Cardiac muscle cell (in vitro differentiated cells and primary cell): Measurements from ENCODE around the gene BAIAP2L1. TPM values are rescaled to one million over a fixed set of nuclear protein-coding genes. Genes with fewer than 3 reads are reported as not detected.
"Not testable (repeated sequence)": the region's sequence is repeated elsewhere in the genome, so short reads cannot be mapped to it uniquely, and the experiment has no call there.

Source experiments
- DNase-seq, 2 donors: peaks; one replicate each; pipeline versions ENCODE4 v3.0.0 to v3.0.0-alpha.2; 2010 to 2017; ENCODE audit warnings: low read depth in 1 of 2, low spot score in 1 of 2
- H3K27ac ChIP-seq: fragments of 200-600 bp; sonication (generic); 2 replicates; pipeline ENCODE4 v1.5.1; 2016
- H3K27me3 ChIP-seq: fragments of 200-600 bp; sonication (generic); 2 replicates; pipeline ENCODE4 v1.6.0; 2016; ENCODE audit warnings: control low read depth
- H3K36me3 ChIP-seq: fragments of 200-600 bp; sonication (generic); 2 replicates; pipeline ENCODE4 v1.5.1; 2016; ENCODE audit warnings: control low read depth
- H3K4me1 ChIP-seq: fragments of 200-600 bp; sonication (generic); 2 replicates; pipeline ENCODE4 v1.8.1; 2017; ENCODE audit warnings: low read depth, mild to moderate bottlenecking, mixed run types
- H3K4me3 ChIP-seq: fragments of 200-600 bp; sonication (generic); 2 replicates; pipeline ENCODE4 v1.5.1; 2016; ENCODE audit warnings: mild to moderate bottlenecking
- H3K9me3 ChIP-seq: fragments of 200-600 bp; sonication (generic); 2 replicates; pipeline ENCODE4 v1.5.1; 2017; ENCODE audit warnings: low read depth, mild to moderate bottlenecking, control low read depth
- polyA plus RNA-seq: library from polyadenylated mRNA; unstranded; fragments of >200 nt; fragmentation: Nextera tagmentation; extraction: Ambion mirVana; gene quantifications from 2 replicates; pipeline ENCODE4 v1.2.1, GENCODE V29; 2016
- total RNA-seq: library from RNA; depleted of rRNA; stranded (reverse); fragments of >200 nt; gene quantifications from 2 replicates; pipeline ENCODE4 v1.2.3, GENCODE V29; 2016
- TF ChIP-seq, protein P1 (sequence below): IDR thresholded peaks from 2 replicates; pipeline ENCODE4 v1.5.1; 2012; ENCODE audit warnings: low read depth, mild to moderate bottlenecking, low read length

Gene BAIAP2L1, protein sequence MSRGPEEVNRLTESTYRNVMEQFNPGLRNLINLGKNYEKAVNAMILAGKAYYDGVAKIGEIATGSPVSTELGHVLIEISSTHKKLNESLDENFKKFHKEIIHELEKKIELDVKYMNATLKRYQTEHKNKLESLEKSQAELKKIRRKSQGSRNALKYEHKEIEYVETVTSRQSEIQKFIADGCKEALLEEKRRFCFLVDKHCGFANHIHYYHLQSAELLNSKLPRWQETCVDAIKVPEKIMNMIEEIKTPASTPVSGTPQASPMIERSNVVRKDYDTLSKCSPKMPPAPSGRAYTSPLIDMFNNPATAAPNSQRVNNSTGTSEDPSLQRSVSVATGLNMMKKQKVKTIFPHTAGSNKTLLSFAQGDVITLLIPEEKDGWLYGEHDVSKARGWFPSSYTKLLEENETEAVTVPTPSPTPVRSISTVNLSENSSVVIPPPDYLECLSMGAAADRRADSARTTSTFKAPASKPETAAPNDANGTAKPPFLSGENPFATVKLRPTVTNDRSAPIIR
- 5.6 and 11.6 TPM in 2 replicates for total RNA-seq
- polyA plus RNA-seq = 7.6 and 17.4 TPM in 2 replicates

DNA sequence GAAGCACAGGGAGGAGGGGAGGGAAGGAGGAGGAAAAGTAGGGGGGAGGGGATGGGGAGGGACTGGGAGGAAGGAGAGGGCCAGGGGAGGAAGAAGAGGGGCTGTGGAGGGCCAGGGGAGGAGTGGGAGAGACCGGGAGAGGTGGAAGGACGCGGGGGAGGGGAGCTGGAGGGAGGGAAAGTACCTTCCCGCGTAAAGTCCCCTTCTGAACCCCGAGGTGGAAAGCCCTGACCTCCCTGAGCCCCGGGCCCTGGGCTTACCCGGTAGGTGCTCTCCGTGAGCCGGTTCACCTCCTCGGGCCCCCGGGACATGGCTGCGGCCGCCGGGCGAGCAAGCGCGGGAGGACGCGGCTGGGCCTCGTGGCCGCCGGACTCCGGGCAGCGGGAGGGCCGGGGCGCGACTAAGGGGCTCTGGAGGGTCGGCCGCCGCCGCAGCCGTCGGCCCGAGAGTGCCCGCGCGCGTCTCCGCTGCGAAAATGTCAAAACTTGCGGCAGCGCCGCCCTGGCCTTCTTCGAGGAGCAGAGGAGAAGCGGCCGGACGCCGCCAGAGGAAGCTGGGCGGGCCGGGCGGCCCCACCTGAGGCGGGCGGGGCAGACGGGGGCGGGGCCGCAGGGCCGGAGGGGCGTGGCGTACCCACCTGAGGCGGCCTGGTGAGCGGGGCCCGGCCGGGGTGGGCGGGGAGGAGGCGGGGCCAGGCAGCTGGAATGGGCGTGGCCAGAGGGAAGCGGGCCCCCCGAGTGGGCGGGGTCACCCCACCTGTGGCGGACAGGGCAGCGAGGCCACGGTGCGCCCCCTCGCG, at the start of gene BAIAP2L1:
BAIAP2L1 (minus strand) TSS at position 549 of the 799 bp plus-strand sequence; CDS start at position 311, 238 bp downstream.
- TF ChIP-seq, protein P1, sequence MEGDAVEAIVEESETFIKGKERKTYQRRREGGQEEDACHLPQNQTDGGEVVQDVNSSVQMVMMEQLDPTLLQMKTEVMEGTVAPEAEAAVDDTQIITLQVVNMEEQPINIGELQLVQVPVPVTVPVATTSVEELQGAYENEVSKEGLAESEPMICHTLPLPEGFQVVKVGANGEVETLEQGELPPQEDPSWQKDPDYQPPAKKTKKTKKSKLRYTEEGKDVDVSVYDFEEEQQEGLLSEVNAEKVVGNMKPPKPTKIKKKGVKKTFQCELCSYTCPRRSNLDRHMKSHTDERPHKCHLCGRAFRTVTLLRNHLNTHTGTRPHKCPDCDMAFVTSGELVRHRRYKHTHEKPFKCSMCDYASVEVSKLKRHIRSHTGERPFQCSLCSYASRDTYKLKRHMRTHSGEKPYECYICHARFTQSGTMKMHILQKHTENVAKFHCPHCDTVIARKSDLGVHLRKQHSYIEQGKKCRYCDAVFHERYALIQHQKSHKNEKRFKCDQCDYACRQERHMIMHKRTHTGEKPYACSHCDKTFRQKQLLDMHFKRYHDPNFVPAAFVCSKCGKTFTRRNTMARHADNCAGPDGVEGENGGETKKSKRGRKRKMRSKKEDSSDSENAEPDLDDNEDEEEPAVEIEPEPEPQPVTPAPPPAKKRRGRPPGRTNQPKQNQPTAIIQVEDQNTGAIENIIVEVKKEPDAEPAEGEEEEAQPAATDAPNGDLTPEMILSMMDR = no peak
- Histone ChIP-seq H3K4me1 (peaks cover 8% of the 10 kb centered on the region), H3K27me3 (no peaks in the 10 kb centered on the region), H3K9me3 (no peaks in the 10 kb centered on the region), H3K36me3 (no peaks in the 10 kb centered on the region), H3K4me3 (peak within 1 kb of the TSS; percentile 52), H3K27ac (no peak within 1 kb of the TSS)
- peak; percentile 72 to 96 for DNase-seq

DNA sequence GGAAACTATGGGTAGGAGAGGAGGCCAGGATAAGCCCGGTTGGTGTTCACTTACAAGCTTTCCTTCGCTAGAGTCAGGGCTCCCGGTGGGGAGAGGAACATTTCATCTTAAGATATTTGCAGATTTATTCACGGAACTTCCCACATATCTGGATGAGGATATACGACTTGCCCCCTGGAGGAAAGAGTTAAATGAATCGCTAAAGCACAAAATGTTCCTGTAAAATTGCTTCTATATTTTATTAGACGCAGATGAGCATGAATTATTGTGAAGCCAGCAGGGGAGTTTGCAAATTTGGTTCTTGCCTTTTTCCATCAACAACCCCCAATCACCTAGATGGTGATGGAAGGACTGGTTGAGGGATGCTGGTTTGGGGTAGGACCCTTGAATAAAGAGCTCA, 47.9 kb upstream of the BAIAP2L1 start:
- H3K4me1 ChIP-seq = no peaks in the 10 kb centered on the region
- H3K27me3 ChIP-seq = no peaks in the 10 kb centered on the region
- no peaks in the 10 kb centered on the region for H3K36me3 ChIP-seq
- TF ChIP-seq, protein P1 = no peak
- no peaks in the 10 kb centered on the region for H3K9me3 ChIP-seq
- no peak for DNase-seq
- H3K4me3 ChIP-seq = no peak overlapping the region
- no peak overlapping the region for H3K27ac ChIP-seq

DNA sequence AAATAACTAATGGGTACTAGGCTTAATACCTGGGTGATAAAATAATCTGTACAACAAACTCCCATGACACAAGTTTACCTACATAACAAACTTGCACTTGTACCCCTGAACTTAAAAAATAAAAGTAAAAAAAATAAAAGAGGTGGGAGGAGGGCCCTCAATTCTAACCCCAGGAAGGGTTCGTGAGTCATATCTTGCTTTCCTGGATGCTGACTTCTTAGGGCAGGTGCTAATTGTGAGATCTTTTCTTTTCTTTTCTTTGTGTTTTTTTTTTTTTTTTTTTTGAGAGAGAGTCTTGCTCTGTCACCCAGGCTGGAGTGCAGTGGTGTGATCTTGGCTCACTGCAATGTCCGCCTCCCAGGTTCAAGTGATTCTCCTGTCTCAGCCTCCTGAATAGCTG, 40.1 kb upstream of the BAIAP2L1 start:
- not testable (repeated sequence) for H3K4me3 ChIP-seq, H3K4me1 ChIP-seq, H3K27me3 ChIP-seq, H3K36me3 ChIP-seq, DNase-seq, H3K9me3 ChIP-seq, H3K27ac ChIP-seq

DNA sequence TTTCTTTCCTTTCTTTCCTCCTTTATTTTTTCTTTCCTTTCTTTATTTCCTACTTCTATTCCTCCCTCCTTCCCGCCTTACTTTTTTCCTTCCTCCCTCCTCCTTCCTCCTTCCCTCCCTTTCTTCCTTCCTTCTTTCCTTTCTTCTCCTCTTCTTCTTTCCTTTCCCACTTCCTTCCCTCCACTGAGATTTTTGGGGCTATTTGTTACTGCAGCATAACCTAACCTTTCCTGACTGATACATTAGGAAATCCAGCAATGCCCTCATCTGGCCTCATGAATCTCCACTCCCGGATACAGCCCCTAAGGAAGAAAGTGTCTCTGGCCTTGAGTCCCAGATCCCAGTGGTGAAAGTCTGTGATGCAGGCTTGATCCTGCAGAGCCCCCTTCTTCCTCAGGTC, 38.6 kb upstream of the BAIAP2L1 start:
- no peak overlapping the region for H3K4me3 ChIP-seq
- H3K36me3 ChIP-seq = no peaks in the 10 kb centered on the region
- DNase-seq = no peak
- no peaks in the 10 kb centered on the region for H3K4me1 ChIP-seq
- TF ChIP-seq, protein P1 = no peak
- H3K27ac ChIP-seq = no peak overlapping the region
- H3K9me3 ChIP-seq = no peaks in the 10 kb centered on the region
- no peaks in the 10 kb centered on the region for H3K27me3 ChIP-seq

DNA sequence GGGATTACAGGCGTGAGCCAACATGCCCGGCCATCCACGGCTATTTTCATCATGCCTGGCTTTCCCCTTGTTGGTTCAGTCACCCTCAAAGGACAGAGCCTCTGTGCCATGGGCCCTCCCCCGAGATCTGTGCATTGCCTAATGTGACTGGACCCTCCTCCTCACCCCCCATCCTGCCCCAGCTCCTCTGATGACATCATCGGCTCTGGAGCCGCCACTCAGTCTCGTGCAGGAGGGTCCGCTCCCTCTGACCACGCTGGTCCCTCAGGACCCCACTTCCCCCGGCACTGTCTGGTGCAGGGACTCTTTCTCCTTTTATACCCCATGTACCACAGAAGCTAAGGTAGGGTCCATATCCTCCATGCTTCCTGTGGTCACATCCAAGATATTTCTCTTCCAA, 33.2 kb upstream of the BAIAP2L1 start:
- Histone ChIP-seq H3K27ac (no peak overlapping the region), H3K4me1 (no peaks in the 10 kb centered on the region), H3K27me3 (no peaks in the 10 kb centered on the region), H3K36me3 (no peaks in the 10 kb centered on the region), H3K4me3 (no peak overlapping the region), H3K9me3 (no peaks in the 10 kb centered on the region)
- TF ChIP-seq, protein P1 = no peak
- no peak for DNase-seq
